Gastroesophageal sphincter (tissue), 4 donors: ENCODE measurements around the gene ZNF516. TPM values are rescaled to one million over a fixed set of nuclear protein-coding genes. Genes with fewer than 3 reads are reported as not detected.

ENCODE experiments used
- ATAC-seq: fragments of 150-250 bp; one replicate; pipeline ENCODE4 v1.9.1; 2016; ENCODE audit warnings: mild to moderate bottlenecking, moderate library complexity
- H3K27ac ChIP-seq, 4 donors: fragments of 200-600 bp; sonication (generic) in 3 of 4; 1 replicate in 3 of 4; 2 replicates in 1 of 4; pipeline ENCODE4 v1.5.1; 2016 to 2019
- H3K27me3 ChIP-seq: fragments of 200-600 bp; sonication (generic); one replicate; pipeline ENCODE4 v1.5.1; 2019
- H3K36me3 ChIP-seq, 2 donors: fragments of 200-600 bp; sonication (generic); one replicate each; pipeline ENCODE4 v1.5.1; 2019; ENCODE audit warnings: control low read depth in 1 of 2
- H3K4me1 ChIP-seq, 3 donors: fragments of 200-600 bp; sonication (generic); 1 replicate in 2 of 3; 2 replicates in 1 of 3; pipeline ENCODE4 v1.5.1; 2016 to 2019; ENCODE audit warnings: control low read depth in 2 of 3
- H3K4me3 ChIP-seq, 2 donors: fragments of 200-600 bp; sonication (generic); one replicate each; pipeline ENCODE4 v1.5.1; 2019; ENCODE audit warnings: mild to moderate bottlenecking in 1 of 2, moderate library complexity in 1 of 2
- H3K9me3 ChIP-seq, 3 donors: fragments of 200-600 bp; sonication (generic); one replicate each; pipeline ENCODE4 v1.5.1; 2017 to 2019; ENCODE audit warnings: control low read depth in 2 of 3
- CTCF ChIP-seq, 4 experiments: fragments of 200-600 bp in 2 of 4; fragments of 450-650 bp in 2 of 4; sonication (generic) in 1 of 4; IDR thresholded peaks; one replicate each; pipeline ENCODE4 v1.5.1; 2017 to 2019; ENCODE audit warnings: antibody characterized with exemption in 4 of 4, mild to moderate bottlenecking in 2 of 4, moderate library complexity in 2 of 4
- EP300 ChIP-seq: sonication (generic); formaldehyde crosslinking; IDR thresholded peaks from one replicate; pipeline ENCODE4 v1.6.1; 2017; ENCODE audit warnings: antibody characterized with exemption, mild to moderate bottlenecking
- POLR2A ChIP-seq, 2 donors: fragments of 450-650 bp; IDR thresholded peaks; one replicate each; pipeline ENCODE4 v1.6.1; 2017; ENCODE audit warnings: antibody characterized with exemption in 2 of 2, mild to moderate bottlenecking in 2 of 2, moderate library complexity in 1 of 2
- POLR2AphosphoS5 ChIP-seq: sonication (generic); formaldehyde crosslinking; IDR thresholded peaks from one replicate; pipeline ENCODE4 v1.6.1; 2017; ENCODE audit warnings: antibody characterized with exemption
- WGBS, 2 donors: methylation state at CpG; one replicate each; pipeline ENCODE4 v1.1.5; 2018; ENCODE audit warnings: low coverage in 1 of 2; 5-methylcytosine and 5-hydroxymethylcytosine counted together
- total RNA-seq, 4 donors: library from RNA; depleted of rRNA; stranded (reverse); fragments of >200 nt; gene quantifications; one replicate each; pipeline ENCODE4 v1.1.0, GENCODE V29; 2016

The ZNF516 gene
- total RNA-seq, 4 donors from 2014 or later = 17.8 to 43.8 (median 29.9) TPM

GRCh38 chr18:76463358-76463757 lies 31.7 kb downstream of the ZNF516 start:
- Histone ChIP-seq H3K4me1 (peaks cover 0 to 46% (median 13%) of the 10 kb centered on the region in 3 donors), H3K9me3 (no peaks in the 10 kb centered on the region), H3K4me3 (no peak overlapping the region), H3K27me3 (no peaks in the 10 kb centered on the region), H3K36me3 (peaks cover 0 to 20% of the 10 kb centered on the region in 2 donors), H3K27ac (no peak overlapping the region)
- ATAC-seq = no peak
- 83 to 91% methylated on average over 1 to 6 of the region's 18 CpGs for WGBS, 2 donors
- TF ChIP-seq EP300 (no peak), CTCF (IDR thresholded peaks at IDR 0.05) (no peak), POLR2A (IDR thresholded peaks at IDR 0.05) (no peak), POLR2AphosphoS5 (no peak)

GRCh38 chr18:76462326-76462694 lies 32.7 kb downstream of the ZNF516 start:
- no peak for TF ChIP-seq CTCF (IDR thresholded peaks at IDR 0.05)
- no peak for TF ChIP-seq EP300
- no peak for TF ChIP-seq POLR2AphosphoS5
- TF ChIP-seq POLR2A (IDR thresholded peaks at IDR 0.05) = no peak
- no peak for ATAC-seq
- no peaks in the 10 kb centered on the region for H3K27me3 ChIP-seq
- H3K27ac ChIP-seq = no peak overlapping the region
- H3K9me3 ChIP-seq = no peaks in the 10 kb centered on the region
- peaks cover 0 to 46% (median 10%) of the 10 kb centered on the region in 3 donors for H3K4me1 ChIP-seq
- WGBS, 2 donors = 90 to 91% methylated on average over 11 to 12 of the region's 12 CpGs
- H3K4me3 ChIP-seq = no peak overlapping the region
- peaks cover 0 to 21% of the 10 kb centered on the region in 2 donors for H3K36me3 ChIP-seq

DNA sequence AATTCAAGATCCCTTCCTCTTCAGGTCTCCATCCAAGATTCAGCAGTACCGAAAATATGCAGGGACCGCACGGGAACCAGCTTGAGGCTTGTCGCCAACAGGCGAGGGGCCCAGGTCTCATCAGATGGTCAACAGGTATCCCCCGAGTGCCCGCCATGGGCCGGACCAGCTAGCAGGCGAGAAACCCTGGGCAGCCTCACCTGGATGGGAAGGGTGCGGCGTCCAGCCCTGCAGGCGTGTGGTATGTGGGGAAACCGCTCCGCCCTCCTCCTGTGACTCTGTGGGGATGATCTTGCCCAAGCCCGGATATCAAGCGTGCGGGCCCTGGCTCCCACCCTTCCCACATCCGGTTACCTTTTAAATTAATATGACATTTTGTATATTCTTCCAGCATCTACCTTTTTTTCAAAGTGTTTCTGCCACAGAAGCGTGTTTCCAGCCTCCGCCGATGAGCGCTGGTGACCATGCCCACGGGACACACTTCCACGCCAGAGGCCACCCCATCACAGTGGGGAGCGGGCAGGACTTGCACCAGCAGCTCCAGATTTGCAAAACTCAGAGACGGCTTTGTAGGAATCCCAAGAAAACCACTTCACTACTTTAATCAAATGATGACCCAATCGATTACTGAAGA lies 33.2 kb downstream of the ZNF516 start:
- WGBS, 2 donors = 76 to 85% methylated on average over 5 to 6 of the region's 27 CpGs
- TF ChIP-seq EP300 = no peak
- TF ChIP-seq CTCF (IDR thresholded peaks at IDR 0.05) = no peak
- TF ChIP-seq POLR2A (IDR thresholded peaks at IDR 0.05) = no peak
- TF ChIP-seq POLR2AphosphoS5 = no peak
- Histone ChIP-seq H3K27ac (no peak overlapping the region), H3K36me3 (peaks cover 0 to 21% of the 10 kb centered on the region in 2 donors), H3K4me1 (peaks cover 0 to 46% (median 10%) of the 10 kb centered on the region in 3 donors), H3K9me3 (no peaks in the 10 kb centered on the region), H3K4me3 (no peak overlapping the region), H3K27me3 (no peaks in the 10 kb centered on the region)
- no peak for ATAC-seq

- ATAC-seq = no peak
- Histone ChIP-seq H3K4me3 (no peak overlapping the region), H3K4me1 (peaks cover 0 to 47% (median 10%) of the 10 kb centered on the region in 3 donors), H3K36me3 (peaks cover 0 to 21% of the 10 kb centered on the region in 2 donors), H3K27me3 (no peaks in the 10 kb centered on the region), H3K9me3 (no peaks in the 10 kb centered on the region), H3K27ac (peak overlapping the region in 3 of 4 donors; percentile 85 to 87 (median 86))
- TF ChIP-seq POLR2AphosphoS5 (no peak), CTCF (IDR thresholded peaks at IDR 0.05) (no peak), EP300 (no peak), POLR2A (IDR thresholded peaks at IDR 0.05) (no peak)
- WGBS, 2 donors = 90 to 94% methylated on average over 2 to 6 of the region's 8 CpGs
Observed at GRCh38 chr18:76461148-76461547, 33.9 kb downstream of the ZNF516 start.

DNA sequence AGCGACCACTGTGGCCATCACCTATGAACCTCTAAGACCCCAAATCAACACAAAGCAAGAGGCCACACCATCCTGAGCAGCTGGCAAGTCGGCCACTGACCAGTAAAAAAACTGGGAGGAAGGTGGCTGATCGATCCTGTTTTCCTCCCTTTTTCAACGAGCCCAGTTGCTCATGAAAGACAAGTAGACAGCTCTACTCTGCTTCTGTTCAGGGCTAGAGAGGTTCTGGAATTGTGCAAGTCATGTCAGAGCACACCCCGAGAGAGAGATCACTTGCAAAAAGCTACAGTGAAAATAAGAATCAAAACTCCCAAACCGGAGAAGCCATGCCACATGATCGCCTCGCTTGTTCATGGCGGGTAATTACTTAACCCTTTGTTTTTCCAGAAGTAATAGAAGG lies 34.6 kb downstream of the ZNF516 start:
- peaks cover 0 to 21% of the 10 kb centered on the region in 2 donors for H3K36me3 ChIP-seq

More for the DNA sequence above, 34.6 kb downstream of the ZNF516 start:
- 57% methylated on average over 7 of the region's 9 CpGs for WGBS, 2 donors
- no peak overlapping the region for H3K4me3 ChIP-seq
- no peaks in the 10 kb centered on the region for H3K9me3 ChIP-seq
- peak overlapping the region; percentile 12 to 87 (median 86) for H3K27ac ChIP-seq
- H3K4me1 ChIP-seq = peaks cover 0 to 53% (median 10%) of the 10 kb centered on the region in 3 donors
- H3K27me3 ChIP-seq = no peaks in the 10 kb centered on the region
- no peak for TF ChIP-seq POLR2AphosphoS5
- TF ChIP-seq CTCF (IDR thresholded peaks at IDR 0.05) = no peak
- no peak for TF ChIP-seq EP300
- no peak for TF ChIP-seq POLR2A (IDR thresholded peaks at IDR 0.05)
- ATAC-seq = no peak
